Parathyroid adenoma (tissue), 2 donors: ENCODE measurements around the gene UACA.

Experiments
- H2AFZ ChIP-seq: fragments of 300-600 bp; sonication (generic); one replicate; pipeline ENCODE4 v1.7.0; 2017; ENCODE audit warnings: antibody characterized with exemption, mild to moderate bottlenecking
- H3K27ac ChIP-seq: fragments of 300-600 bp; sonication (generic); one replicate; pipeline ENCODE4 v1.7.0; 2017
- H3K27me3 ChIP-seq: fragments of 300-600 bp; sonication (generic); one replicate; pipeline ENCODE4 v1.7.0; 2017; ENCODE audit warnings: low read length; ENCODE audit not compliant: control insufficient read depth, insufficient read depth
- H3K36me3 ChIP-seq: fragments of 300-600 bp; sonication (generic); one replicate; pipeline ENCODE4 v1.7.0; 2017; ENCODE audit warnings: low read length; ENCODE audit not compliant: control insufficient read depth, insufficient read depth
- H3K4me1 ChIP-seq: fragments of 300-600 bp; sonication (generic); one replicate; pipeline ENCODE4 v1.7.0; 2017; ENCODE audit warnings: control low read depth
- H3K4me2 ChIP-seq: fragments of 300-600 bp; sonication (generic); one replicate; pipeline ENCODE4 v1.7.0; 2017; ENCODE audit warnings: low read length
- H3K4me3 ChIP-seq: fragments of 300-600 bp; sonication (generic); one replicate; pipeline ENCODE4 v1.7.0; 2017; ENCODE audit warnings: low read depth, low read length
- H3K79me2 ChIP-seq: fragments of 300-600 bp; sonication (generic); one replicate; pipeline ENCODE4 v1.7.0; 2017; ENCODE audit warnings: control low read depth
- H3K9ac ChIP-seq: fragments of 300-600 bp; sonication (generic); one replicate; pipeline ENCODE4 v1.7.0; 2017; ENCODE audit warnings: mild to moderate bottlenecking
- H3K9me3 ChIP-seq: fragments of 300-600 bp; sonication (generic); one replicate; pipeline ENCODE4 v1.7.0; 2017; ENCODE audit warnings: low read length; ENCODE audit not compliant: control insufficient read depth
- TF ChIP-seq, protein P1 (sequence below): fragments of 300-600 bp; sonication (generic); IDR thresholded peaks from one replicate; pipeline ENCODE4 v1.7.0; 2017; ENCODE audit warnings: antibody characterized with exemption, mild to moderate bottlenecking
- donor health status: primary hyperparathyroidism.

UACA gene

DNA sequence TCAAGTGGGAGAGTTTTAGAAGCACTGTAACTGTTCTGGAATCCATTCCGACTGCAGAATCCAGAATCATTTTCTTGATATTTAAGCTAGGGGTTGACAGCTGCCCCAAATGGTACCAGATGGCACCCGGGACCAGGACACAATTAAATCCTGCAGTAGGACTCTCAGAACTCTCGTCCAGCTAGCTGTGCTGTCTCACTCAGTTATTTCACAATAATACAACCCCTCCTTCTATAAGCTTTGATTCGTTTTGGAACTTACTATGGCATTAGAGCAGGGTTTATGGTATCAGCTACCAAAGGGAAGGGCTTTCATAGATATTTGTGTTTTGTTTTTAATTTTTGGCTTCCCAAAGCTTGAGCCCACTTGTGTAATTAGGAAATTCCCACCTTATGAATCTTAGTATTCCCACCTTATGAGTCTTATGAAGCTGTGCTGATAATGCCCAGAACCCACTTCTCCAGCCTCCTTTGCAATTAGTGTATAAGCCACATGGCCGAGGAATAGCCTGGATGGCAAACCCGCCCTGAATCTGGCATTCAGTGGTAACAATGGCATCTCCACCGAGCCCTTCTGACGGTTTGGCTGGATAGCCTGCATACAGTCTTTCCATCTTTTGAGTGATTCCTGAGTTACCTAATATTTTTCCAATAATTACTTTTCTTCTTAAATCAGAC lies 120.1 kb downstream of the UACA start:
- no peak overlapping the region for H2AFZ ChIP-seq
- no peaks in the 10 kb centered on the region for H3K4me1 ChIP-seq
- H3K4me2 ChIP-seq = no peak overlapping the region
- no peaks in the 10 kb centered on the region for H3K36me3 ChIP-seq
- TF ChIP-seq, protein P1, sequence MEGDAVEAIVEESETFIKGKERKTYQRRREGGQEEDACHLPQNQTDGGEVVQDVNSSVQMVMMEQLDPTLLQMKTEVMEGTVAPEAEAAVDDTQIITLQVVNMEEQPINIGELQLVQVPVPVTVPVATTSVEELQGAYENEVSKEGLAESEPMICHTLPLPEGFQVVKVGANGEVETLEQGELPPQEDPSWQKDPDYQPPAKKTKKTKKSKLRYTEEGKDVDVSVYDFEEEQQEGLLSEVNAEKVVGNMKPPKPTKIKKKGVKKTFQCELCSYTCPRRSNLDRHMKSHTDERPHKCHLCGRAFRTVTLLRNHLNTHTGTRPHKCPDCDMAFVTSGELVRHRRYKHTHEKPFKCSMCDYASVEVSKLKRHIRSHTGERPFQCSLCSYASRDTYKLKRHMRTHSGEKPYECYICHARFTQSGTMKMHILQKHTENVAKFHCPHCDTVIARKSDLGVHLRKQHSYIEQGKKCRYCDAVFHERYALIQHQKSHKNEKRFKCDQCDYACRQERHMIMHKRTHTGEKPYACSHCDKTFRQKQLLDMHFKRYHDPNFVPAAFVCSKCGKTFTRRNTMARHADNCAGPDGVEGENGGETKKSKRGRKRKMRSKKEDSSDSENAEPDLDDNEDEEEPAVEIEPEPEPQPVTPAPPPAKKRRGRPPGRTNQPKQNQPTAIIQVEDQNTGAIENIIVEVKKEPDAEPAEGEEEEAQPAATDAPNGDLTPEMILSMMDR = no peak
- H3K27me3 ChIP-seq = no peaks in the 10 kb centered on the region
- H3K79me2 ChIP-seq = no peaks in the 10 kb centered on the region
- H3K9me3 ChIP-seq = no peaks in the 10 kb centered on the region
- no peak overlapping the region for H3K27ac ChIP-seq
- H3K9ac ChIP-seq = no peak overlapping the region
- H3K4me3 ChIP-seq = no peak overlapping the region

DNA sequence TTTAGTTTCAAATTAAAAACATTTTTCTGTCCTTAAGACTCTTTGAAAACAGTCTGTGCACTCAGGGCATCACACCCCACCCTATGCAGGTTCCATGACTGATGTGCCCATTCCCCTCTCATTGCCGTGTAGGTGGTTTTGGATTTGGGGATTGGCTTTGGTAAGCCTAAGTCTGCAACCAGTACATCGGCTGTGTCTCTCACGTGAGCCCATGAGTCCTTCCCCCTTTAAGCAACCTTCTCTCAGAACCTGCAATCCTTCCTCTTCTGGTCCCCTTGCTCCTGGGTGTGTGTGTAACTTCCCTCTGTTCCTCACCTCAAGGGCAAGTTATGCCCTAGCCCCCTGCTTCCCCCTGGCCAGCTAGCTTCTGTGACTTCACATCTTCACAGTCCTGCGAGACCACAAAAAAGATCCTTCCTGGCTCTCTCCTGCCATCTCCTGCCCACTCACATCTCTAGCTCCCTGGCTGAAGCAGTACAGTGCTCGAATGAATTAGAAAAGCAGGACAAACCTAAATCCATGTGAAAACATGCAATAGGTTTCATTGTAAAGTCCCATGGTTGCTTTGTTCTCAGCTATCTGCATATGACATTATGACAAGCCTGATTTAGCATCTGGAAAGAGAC lies 126.7 kb downstream of the UACA start:
- Histone ChIP-seq H3K27ac (no peak overlapping the region), H3K4me1 (no peaks in the 10 kb centered on the region), H3K9ac (no peak overlapping the region), H3K9me3 (no peaks in the 10 kb centered on the region), H3K79me2 (no peaks in the 10 kb centered on the region), H3K4me3 (no peak overlapping the region), H3K27me3 (no peaks in the 10 kb centered on the region), H3K4me2 (no peak overlapping the region), H3K36me3 (no peaks in the 10 kb centered on the region), H2AFZ (no peak overlapping the region)
- TF ChIP-seq, protein P1 = no peak

DNA sequence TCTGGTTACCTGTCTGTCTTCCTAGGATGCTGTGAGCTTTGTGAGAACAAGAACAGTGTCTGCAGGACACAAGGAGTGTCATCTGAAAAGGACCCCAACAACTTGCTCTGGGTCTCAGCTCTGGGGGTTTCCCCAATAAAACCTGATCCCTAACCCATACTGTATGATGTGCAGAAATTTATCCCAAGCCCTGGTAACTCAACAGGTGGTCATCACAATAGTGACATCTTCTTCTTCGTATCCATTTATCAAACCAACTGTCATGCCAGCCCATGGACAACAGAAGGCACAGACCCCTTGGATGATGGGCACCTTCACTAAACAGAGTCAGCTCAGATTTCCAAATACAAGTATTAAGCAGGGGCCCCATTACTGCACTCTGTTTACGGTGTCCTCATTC lies 127.5 kb downstream of the UACA start:
- TF ChIP-seq, protein P1 = no peak
- H3K9ac ChIP-seq = no peak overlapping the region
- H3K4me2 ChIP-seq = no peak overlapping the region
- no peaks in the 10 kb centered on the region for H3K9me3 ChIP-seq
- H3K4me3 ChIP-seq = no peak overlapping the region
- no peaks in the 10 kb centered on the region for H3K4me1 ChIP-seq
- H3K36me3 ChIP-seq = no peaks in the 10 kb centered on the region
- no peak overlapping the region for H3K27ac ChIP-seq
- no peak overlapping the region for H2AFZ ChIP-seq
- H3K27me3 ChIP-seq = no peaks in the 10 kb centered on the region
- H3K79me2 ChIP-seq = no peaks in the 10 kb centered on the region

DNA sequence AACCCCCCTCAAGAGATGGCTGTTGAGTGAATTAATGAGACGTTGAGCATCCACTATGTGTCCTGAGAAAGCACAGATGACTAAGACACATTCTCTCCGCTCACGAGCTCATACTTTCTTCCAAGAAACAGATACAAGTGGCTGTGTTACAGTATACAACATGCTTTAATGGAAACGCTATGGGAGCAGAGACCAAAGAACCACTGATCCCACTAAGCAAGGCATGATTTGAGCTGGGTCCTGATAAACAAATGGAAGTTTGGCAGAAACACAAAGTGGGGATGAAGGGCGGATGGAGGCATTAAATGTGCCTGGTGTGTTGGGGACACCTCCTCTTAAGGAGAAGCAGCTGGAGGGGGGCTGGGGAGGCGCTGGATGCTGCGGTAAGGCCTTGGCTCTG lies 129.4 kb downstream of the UACA start:
- Histone ChIP-seq H3K27ac (no peak overlapping the region), H3K4me1 (no peaks in the 10 kb centered on the region), H3K4me2 (no peak overlapping the region), H3K4me3 (no peak overlapping the region), H3K9ac (no peak overlapping the region), H3K9me3 (no peaks in the 10 kb centered on the region), H3K27me3 (no peaks in the 10 kb centered on the region), H2AFZ (no peak overlapping the region), H3K36me3 (no peaks in the 10 kb centered on the region), H3K79me2 (no peaks in the 10 kb centered on the region)
- TF ChIP-seq, protein P1 = no peak
